ENCODE results near the gene ERBIN.

Gene ERBIN

DNA sequence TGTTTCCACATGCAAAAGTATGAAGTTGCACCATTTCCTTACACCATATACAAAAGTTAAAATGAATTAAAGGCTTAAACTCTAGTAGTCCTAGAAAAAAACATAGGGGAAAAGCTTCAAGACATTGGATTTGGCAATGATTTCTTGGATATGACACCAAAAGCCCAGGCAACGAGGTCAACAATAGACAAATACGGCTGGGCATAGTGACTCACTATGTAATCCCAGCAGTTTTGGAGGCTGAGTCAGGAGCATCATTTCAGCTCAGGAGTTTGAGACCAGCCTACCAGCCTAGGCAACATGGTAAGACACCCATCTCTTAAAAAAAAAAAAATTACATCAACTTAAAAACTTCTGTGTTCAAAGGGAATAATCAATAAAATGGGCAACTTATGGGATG lies 186.8 kb downstream of the ERBIN start:
- Histone ChIP-seq H3K79me2 (ENCODE audit: insufficient read depth, low read length) (no peaks in the 10 kb centered on the region), H4K20me1 (ENCODE audit: low read depth, low read length) (no peaks in the 10 kb centered on the region), H3K4me2 (ENCODE audit: low read depth, low read length, poor library complexity, severe bottlenecking) (no peak overlapping the region), H3K4me3 (ENCODE audit: insufficient read depth, low read length, poor library complexity, severe bottlenecking) (no peak overlapping the region), H3K27ac (ENCODE audit: low read depth, low read length) (no peak overlapping the region), H3K9me3 (ENCODE audit: insufficient read depth, low read length) (no peaks in the 10 kb centered on the region), H3K27me3 (ENCODE audit: low read length) (no peaks in the 10 kb centered on the region), H2AFZ (ENCODE audit: low read depth, low read length, severe bottlenecking) (no peak overlapping the region), H3F3A (ENCODE audit: insufficient read depth) (no peaks in the 10 kb centered on the region), H3K9me2 (replicated peaks; ENCODE audit: insufficient read depth, low read length) (no peaks in the 10 kb centered on the region), H3K9ac (ENCODE audit: low read length) (no peak overlapping the region), H3K36me3 (ENCODE audit: low read length) (no peaks in the 10 kb centered on the region)
- TF ChIP-seq CTCF (IDR thresholded peaks at IDR 0.05; ENCODE audit: insufficient read depth, low read length, poor library complexity, severe bottlenecking) = no peak
- no peak for TF ChIP-seq EZH2phosphoT487 (conservative IDR thresholded peaks at IDR 0.05; ENCODE audit: low read length)

- H3K9me3 ChIP-seq (ENCODE audit: insufficient read depth, low read length) = no peaks in the 10 kb centered on the region
- H3K27me3 ChIP-seq (ENCODE audit: low read length) = no peaks in the 10 kb centered on the region
- TF ChIP-seq CTCF (IDR thresholded peaks at IDR 0.05; ENCODE audit: insufficient read depth, low read length, poor library complexity, severe bottlenecking) (no peak), EZH2phosphoT487 (conservative IDR thresholded peaks at IDR 0.05; ENCODE audit: low read length) (no peak)
- no peaks in the 10 kb centered on the region for H3K79me2 ChIP-seq (ENCODE audit: insufficient read depth, low read length)
- H4K20me1 ChIP-seq (ENCODE audit: low read depth, low read length) = no peaks in the 10 kb centered on the region
- no peak overlapping the region for H3K4me2 ChIP-seq (ENCODE audit: low read depth, low read length, poor library complexity, severe bottlenecking)
- H3K27ac ChIP-seq (ENCODE audit: low read depth, low read length) = no peak overlapping the region
- no peak overlapping the region for H3K4me3 ChIP-seq (ENCODE audit: insufficient read depth, low read length, poor library complexity, severe bottlenecking)
- H3K9me2 ChIP-seq (replicated peaks; ENCODE audit: insufficient read depth, low read length) = no peaks in the 10 kb centered on the region
- no peaks in the 10 kb centered on the region for H3K36me3 ChIP-seq (ENCODE audit: low read length)
- no peak overlapping the region for H2AFZ ChIP-seq (ENCODE audit: low read depth, low read length, severe bottlenecking)
- H3F3A ChIP-seq (ENCODE audit: insufficient read depth) = no peaks in the 10 kb centered on the region
- no peak overlapping the region for H3K9ac ChIP-seq (ENCODE audit: low read length)
Measured at GRCh38 chr5:66118304-66118703, 191.9 kb downstream of the ERBIN start.

DNA sequence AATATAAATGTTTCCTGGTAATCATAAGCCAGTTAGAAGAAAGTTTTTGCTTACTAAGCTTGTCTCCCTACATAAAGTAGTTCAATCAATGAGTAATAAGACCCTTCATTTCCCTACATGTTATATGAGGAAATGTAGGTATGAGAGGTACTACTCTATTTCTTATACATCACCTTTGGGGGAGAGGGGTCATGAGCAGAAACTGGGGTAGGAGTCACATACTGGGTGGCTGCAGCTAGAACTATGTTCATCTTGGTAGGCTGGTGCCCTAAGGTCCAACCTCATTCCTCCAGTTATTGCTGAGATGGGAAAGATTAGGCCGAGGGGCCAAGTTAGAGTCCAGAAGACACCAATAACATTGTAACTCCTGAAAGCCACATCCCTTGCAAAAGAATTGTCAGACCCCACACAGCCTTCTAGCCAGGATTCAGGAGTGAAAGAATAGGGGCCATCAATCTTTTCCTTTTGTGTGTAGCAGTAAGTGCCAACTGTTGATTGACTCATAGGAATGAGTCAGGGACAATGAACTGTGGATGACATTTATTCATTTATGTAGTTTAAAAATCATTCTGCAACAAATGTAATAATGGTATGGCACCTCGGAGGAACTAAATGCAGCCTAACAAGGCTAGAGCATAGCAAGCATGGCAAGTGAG lies 196.1 kb downstream of the ERBIN start:
- Histone ChIP-seq H3K36me3 (ENCODE audit: low read length) (no peaks in the 10 kb centered on the region), H3K79me2 (ENCODE audit: insufficient read depth, low read length) (no peaks in the 10 kb centered on the region), H3K9me3 (ENCODE audit: insufficient read depth, low read length) (no peaks in the 10 kb centered on the region), H3K4me3 (ENCODE audit: insufficient read depth, low read length, poor library complexity, severe bottlenecking) (no peak overlapping the region), H3K9ac (ENCODE audit: low read length) (no peak overlapping the region), H3K27ac (ENCODE audit: low read depth, low read length) (no peak overlapping the region), H4K20me1 (ENCODE audit: low read depth, low read length) (no peaks in the 10 kb centered on the region), H3K4me2 (ENCODE audit: low read depth, low read length, poor library complexity, severe bottlenecking) (no peak overlapping the region), H3K27me3 (ENCODE audit: low read length) (no peaks in the 10 kb centered on the region), H3F3A (ENCODE audit: insufficient read depth) (no peaks in the 10 kb centered on the region), H3K9me2 (replicated peaks; ENCODE audit: insufficient read depth, low read length) (no peaks in the 10 kb centered on the region), H2AFZ (ENCODE audit: low read depth, low read length, severe bottlenecking) (no peak overlapping the region)
- no peak for TF ChIP-seq EZH2phosphoT487 (conservative IDR thresholded peaks at IDR 0.05; ENCODE audit: low read length)

DNA sequence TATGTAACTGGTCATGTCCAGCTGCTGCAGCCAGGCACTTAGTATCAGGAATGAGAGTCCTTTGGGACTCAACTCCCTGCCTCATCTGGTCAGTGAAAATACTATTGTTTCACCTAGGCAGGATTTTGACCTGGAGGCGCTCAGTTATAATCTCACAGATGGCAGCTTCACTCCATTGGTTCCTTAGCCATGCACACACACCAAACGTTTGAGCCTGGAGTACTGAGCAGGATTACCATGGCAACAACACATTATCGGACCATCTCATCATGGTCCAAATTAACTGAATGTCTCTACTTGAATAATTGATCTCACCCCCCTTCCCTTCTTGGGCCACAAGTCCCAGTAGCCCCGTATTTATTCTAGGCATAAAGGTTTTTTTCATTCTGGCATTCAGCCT lies 202.8 kb downstream of the ERBIN start:
- Histone ChIP-seq H3K4me3 (ENCODE audit: insufficient read depth, low read length, poor library complexity, severe bottlenecking) (no peak overlapping the region), H3K27me3 (ENCODE audit: low read length) (no peaks in the 10 kb centered on the region), H3K79me2 (ENCODE audit: insufficient read depth, low read length) (no peaks in the 10 kb centered on the region), H4K20me1 (ENCODE audit: low read depth, low read length) (no peaks in the 10 kb centered on the region), H3F3A (ENCODE audit: insufficient read depth) (no peaks in the 10 kb centered on the region), H3K9me2 (replicated peaks; ENCODE audit: insufficient read depth, low read length) (no peaks in the 10 kb centered on the region), H3K9ac (ENCODE audit: low read length) (no peak overlapping the region), H2AFZ (ENCODE audit: low read depth, low read length, severe bottlenecking) (no peak overlapping the region), H3K27ac (ENCODE audit: low read depth, low read length) (no peak overlapping the region), H3K36me3 (ENCODE audit: low read length) (no peaks in the 10 kb centered on the region), H3K9me3 (ENCODE audit: insufficient read depth, low read length) (no peaks in the 10 kb centered on the region), H3K4me2 (ENCODE audit: low read depth, low read length, poor library complexity, severe bottlenecking) (no peak overlapping the region)
- TF ChIP-seq EZH2phosphoT487 (conservative IDR thresholded peaks at IDR 0.05; ENCODE audit: low read length) = no peak
- no peak for TF ChIP-seq CTCF (IDR thresholded peaks at IDR 0.05; ENCODE audit: insufficient read depth, low read length, poor library complexity, severe bottlenecking)
